Urinary bladder (tissue), 4 donors: ENCODE results near the gene RBM44. TPM values are rescaled to one million over a fixed set of nuclear protein-coding genes. Genes with fewer than 3 reads are reported as not detected.
"Not testable (repeated sequence)": the region's sequence is repeated elsewhere in the genome, so short reads cannot be mapped to it uniquely, and the experiment has no call there.

ENCODE experiments used
- DNase-seq: peaks from one replicate; pipeline ENCODE4 v3.0.0-alpha.2; 2015; ENCODE audit errors: extremely low spot score
- H3K27ac ChIP-seq: one replicate; pipeline ENCODE4 v1.5.1; 2013; ENCODE audit warnings: low read depth, mild to moderate bottlenecking, moderate library complexity
- H3K36me3 ChIP-seq: one replicate; pipeline ENCODE4 v1.6.1; 2013; ENCODE audit warnings: mild to moderate bottlenecking, moderate library complexity; ENCODE audit not compliant: insufficient read depth
- H3K4me1 ChIP-seq: one replicate; pipeline ENCODE4 v1.6.1; 2013; ENCODE audit warnings: mild to moderate bottlenecking, moderate library complexity; ENCODE audit not compliant: insufficient read depth
- H3K4me3 ChIP-seq: one replicate; pipeline ENCODE4 v1.5.1; 2013; ENCODE audit warnings: low read depth, low read length
- WGBS: extraction: QIAGEN DNeasy Blood & Tissue Kit; methylation state at CpG from one replicate; pipeline ENCODE4 v1.1.7; 2013; 5-methylcytosine and 5-hydroxymethylcytosine counted together
- polyA plus RNA-seq: library from polyadenylated mRNA; stranded (reverse); fragments of 200-250 nt; gene quantifications from one replicate; pipeline ENCODE4 v1.2.3, GENCODE V29; 2013
- total RNA-seq: library from RNA; depleted of rRNA; stranded (reverse); fragments of >200 nt; gene quantifications from one replicate; pipeline ENCODE4 v1.2.3, GENCODE V29; 2014
- donor health status: healthy with polysubstance abuse.
- donor health status: healthy.

RBM44 gene
- total and polyA plus RNA-seq, 2 donors: 0.34 to 2.4 TPM

DNA sequence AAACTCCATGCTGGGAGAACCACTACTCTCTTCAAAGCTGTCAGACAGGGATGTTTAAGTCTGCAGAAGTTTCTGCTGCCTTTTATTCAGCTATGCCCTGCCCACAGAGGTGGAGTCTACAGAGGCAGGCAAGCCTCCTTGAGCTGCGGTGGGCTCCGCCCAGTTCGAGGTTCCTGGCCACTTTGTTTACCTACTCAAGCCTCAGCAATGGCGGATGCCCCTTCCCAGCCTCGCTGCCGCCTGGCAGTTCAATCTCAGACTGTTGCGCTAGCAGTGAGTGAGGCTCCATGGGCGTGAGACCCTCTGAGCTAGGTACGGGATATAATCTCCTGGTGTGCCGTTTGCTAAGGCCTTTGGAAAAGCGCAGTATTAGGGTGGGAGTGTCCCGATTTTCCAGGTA, 50.4 kb downstream of the RBM44 start:
- not testable (repeated sequence) for H3K4me1 ChIP-seq, H3K36me3 ChIP-seq, H3K27ac ChIP-seq, H3K4me3 ChIP-seq, DNase-seq
- 95% methylated on average over 12 of the region's 12 CpGs for WGBS

DNA sequence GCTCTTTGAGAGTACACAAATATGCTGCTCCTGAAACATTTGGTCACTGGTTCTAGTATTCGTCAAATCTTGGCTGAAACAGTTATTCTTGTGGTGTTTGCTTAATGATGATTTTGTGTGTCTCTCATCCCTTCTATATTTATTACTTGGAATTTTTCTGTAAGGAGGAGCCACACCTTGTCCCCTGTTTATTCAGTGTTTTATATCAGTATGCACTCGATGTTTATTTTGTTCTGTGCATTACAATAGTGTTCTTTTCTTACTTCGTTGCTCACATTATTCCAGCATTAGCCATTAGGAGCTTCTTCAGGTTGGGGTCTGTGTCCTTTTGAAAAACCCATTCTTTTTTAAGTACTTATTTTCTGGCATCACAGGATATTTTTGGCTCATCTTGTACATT, 55.7 kb downstream of the RBM44 start:
- DNase-seq: no peak
- no peaks in the 10 kb centered on the region for H3K36me3 ChIP-seq
- WGBS: 75% methylated on average over 3 of the region's 3 CpGs
- no peaks in the 10 kb centered on the region for H3K4me1 ChIP-seq
- H3K27ac ChIP-seq: no peak overlapping the region
- no peak overlapping the region for H3K4me3 ChIP-seq

GRCh38 chr2:237857791-237858190, 59.2 kb downstream of the RBM44 start:
- Histone ChIP-seq H3K4me3 (no peak overlapping the region), H3K4me1 (no peaks in the 10 kb centered on the region), H3K27ac (no peak overlapping the region), H3K36me3 (no peaks in the 10 kb centered on the region)
- DNase-seq: no peak
- WGBS: 87% methylated on average over 8 of the region's 8 CpGs

DNA sequence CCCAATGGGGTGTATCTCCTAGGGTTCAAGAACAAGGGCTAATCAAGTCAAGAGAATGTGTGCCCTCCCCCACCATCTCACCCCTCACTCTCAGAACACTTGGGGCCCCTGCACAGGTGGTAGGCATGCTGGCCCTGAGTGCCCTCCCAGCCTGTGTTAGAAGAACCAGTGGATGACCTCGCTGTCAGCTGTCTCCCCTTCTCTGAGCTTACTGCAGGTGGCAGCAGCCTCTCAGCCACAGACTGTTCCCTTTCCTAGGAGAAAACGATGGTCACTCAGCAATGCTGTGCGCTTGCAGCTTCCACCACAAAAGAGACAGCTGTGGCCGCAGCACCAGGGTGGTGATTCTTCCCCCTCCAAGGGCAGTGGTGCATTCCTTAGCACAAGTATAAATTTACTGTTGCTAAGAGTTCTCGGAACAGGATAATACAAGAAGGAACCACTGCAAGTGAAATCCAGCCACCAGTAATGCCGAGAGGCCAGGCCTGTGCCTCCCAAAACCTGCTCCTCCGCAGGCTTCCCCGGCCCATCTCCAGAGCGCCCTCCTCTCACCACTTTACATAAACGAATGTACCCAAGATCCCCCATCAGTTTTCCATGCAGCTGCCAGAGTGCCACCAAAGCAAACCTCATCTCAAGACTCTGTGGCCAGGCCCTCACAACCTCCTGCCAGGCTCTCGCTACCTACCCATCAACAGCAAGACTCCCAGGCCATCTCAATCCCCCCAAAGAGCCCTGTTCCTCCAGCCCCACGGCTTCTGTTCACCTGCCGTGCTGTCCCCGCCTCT, 59.9 kb downstream of the RBM44 start:
- H3K4me1 ChIP-seq: no peaks in the 10 kb centered on the region
- H3K27ac ChIP-seq: no peak overlapping the region
- no peaks in the 10 kb centered on the region for H3K36me3 ChIP-seq
- no peak overlapping the region for H3K4me3 ChIP-seq
- WGBS: 41% methylated on average over 14 of the region's 14 CpGs
- no peak for DNase-seq

- no peak for DNase-seq
- Histone ChIP-seq H3K27ac (no peak overlapping the region), H3K4me3 (peak overlapping the region; percentile 49), H3K36me3 (no peaks in the 10 kb centered on the region), H3K4me1 (no peaks in the 10 kb centered on the region)
- WGBS: 47% methylated on average over 15 of the region's 15 CpGs
These were observed 60.5 kb downstream of the RBM44 start for GRCh38 chr2:237859082-237859433.

- Histone ChIP-seq H3K4me1 (no peaks in the 10 kb centered on the region), H3K27ac (no peak within 1 kb of the TSS), H3K4me3 (peak within 1 kb of the TSS; percentile 49), H3K36me3 (no peaks in the 10 kb centered on the region)
- 2% methylated on average over 79 of the region's 79 CpGs for WGBS
- DNase-seq: no peak
These were observed 61.1 kb downstream of the RBM44 start, which contains the start of gene RAMP1 for GRCh38 chr2:237859533-237860272. RAMP1 (plus strand) TSS chr2:237859623; CDS start chr2:237859676, 53 bp downstream.

GRCh38 chr2:237860273-237860935, 61.8 kb downstream of the RBM44 start:
- Histone ChIP-seq H3K36me3 (no peaks in the 10 kb centered on the region), H3K27ac (no peak overlapping the region), H3K4me3 (peak overlapping the region; percentile 49), H3K4me1 (no peaks in the 10 kb centered on the region)
- DNase-seq: no peak
- 42% methylated on average over 22 of the region's 22 CpGs for WGBS

GRCh38 chr2:237861875-237862527, 63.4 kb downstream of the RBM44 start:
- H3K27ac ChIP-seq: no peak overlapping the region
- no peak for DNase-seq
- H3K4me3 ChIP-seq: no peak overlapping the region
- WGBS: 69% methylated on average over 11 of the region's 11 CpGs
- no peaks in the 10 kb centered on the region for H3K4me1 ChIP-seq
- H3K36me3 ChIP-seq: no peaks in the 10 kb centered on the region

DNA sequence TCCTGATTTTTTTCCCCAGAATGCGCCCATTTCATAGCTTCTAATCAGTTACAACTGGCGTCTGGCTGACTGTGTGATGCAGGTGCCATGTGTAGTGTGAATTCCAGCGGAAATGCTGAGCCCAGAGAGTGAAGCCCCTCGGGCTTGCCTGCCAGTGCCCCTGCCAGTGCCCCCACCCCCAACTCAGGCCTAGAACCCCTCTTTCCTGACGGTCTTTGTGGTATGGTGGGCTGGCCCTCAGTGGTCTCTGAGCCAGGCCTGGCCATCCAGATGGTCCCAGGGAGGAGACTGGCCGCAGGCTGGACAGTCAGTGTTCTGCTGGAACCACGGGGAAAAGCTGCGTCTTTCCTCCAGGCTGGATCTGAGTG, 63.9 kb downstream of the RBM44 start:
- Histone ChIP-seq H3K27ac (no peak overlapping the region), H3K4me1 (no peaks in the 10 kb centered on the region), H3K36me3 (no peaks in the 10 kb centered on the region), H3K4me3 (no peak overlapping the region)
- no peak for DNase-seq
- WGBS: 92% methylated on average over 8 of the region's 8 CpGs

DNA sequence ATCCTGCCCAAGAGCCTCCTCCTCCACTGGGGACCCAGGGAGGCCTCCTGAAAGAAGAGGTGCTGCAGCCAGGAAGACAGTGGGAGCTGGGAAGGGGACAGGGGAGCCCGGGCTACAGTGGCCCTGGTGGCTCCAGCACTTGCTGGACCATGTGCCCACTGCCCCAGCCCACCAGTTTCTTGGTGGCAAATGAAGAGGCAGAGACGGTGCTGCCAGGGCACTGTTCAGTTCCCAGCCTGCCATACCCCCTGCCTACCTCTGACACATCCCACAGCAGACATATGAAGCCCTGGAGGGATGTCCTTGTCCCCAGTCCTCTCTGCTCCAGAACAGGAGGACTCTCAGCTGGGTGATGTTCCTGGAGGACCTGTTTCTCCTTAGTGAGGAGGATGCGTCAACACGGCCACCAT, 64.5 kb downstream of the RBM44 start:
- no peaks in the 10 kb centered on the region for H3K36me3 ChIP-seq
- H3K4me3 ChIP-seq: no peak overlapping the region
- DNase-seq: no peak
- no peaks in the 10 kb centered on the region for H3K4me1 ChIP-seq
- 79% methylated on average over 4 of the region's 4 CpGs for WGBS
- H3K27ac ChIP-seq: no peak overlapping the region

DNA sequence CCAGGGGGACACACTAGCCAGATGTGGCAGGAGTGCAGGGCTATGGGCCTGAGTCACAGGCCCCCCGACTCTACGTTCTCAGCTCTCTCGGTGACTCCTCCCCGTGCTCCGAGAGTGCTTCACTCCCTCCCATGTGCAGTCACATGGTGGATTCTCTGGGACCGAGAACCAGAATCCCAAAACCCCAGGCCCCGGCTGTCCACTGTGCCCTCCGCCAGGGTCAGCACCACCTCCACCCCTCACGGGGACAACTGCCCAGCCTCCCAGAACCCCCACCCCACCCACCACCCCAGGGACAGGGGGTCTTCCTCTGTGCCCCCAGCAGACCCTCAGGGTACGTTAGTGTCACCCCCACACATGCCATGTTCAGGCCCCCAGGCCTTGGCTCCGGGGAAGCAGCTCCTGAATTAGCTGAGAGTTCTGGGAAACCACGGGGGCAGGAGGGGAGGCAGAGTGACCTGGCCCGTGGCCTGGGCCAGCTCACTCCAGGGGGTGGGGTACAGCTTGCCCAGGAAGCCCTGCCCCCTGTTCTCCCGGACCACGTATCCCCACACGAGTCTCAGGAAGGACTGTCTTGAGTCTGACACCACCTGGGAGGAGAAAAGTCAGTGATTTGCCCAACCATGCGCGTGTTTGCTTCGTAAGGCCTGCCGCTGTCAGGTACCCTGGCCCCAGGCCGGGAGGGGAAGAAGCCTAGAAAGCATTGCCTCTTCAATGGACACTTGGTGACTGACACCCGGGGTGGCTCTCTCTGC, 65.3 kb downstream of the RBM44 start:
- DNase-seq: no peak
- H3K36me3 ChIP-seq: no peaks in the 10 kb centered on the region
- H3K4me3 ChIP-seq: no peak overlapping the region
- WGBS: 61% methylated on average over 22 of the region's 22 CpGs
- no peak overlapping the region for H3K27ac ChIP-seq
- H3K4me1 ChIP-seq: no peaks in the 10 kb centered on the region

DNA sequence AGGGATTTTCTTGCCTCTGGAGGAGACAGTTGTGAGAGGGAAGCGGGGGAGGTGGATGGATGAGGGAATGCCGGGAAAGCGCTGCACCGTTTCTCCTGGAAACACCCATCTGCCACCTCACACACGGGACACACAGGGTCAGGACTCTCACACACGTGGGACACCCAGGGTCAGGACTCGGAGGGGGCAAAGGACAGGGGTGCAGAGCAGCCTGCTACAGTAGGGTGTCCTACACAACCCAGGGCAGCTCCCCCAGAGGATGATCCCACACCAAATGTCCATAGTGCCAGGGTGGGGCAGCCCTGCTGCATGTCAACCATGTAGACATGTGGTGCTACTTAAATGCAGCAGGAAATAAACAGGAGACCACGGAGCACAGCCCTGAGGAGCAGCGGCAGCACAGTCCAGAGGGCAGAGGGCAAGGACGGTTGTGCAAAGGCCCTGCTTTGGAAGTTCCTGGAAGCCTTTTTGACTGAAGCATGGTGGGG, 65.9 kb downstream of the RBM44 start:
- no peak overlapping the region for H3K27ac ChIP-seq
- H3K4me3 ChIP-seq: no peak overlapping the region
- WGBS: 69% methylated on average over 10 of the region's 10 CpGs
- H3K36me3 ChIP-seq: no peaks in the 10 kb centered on the region
- DNase-seq: no peak
- H3K4me1 ChIP-seq: no peaks in the 10 kb centered on the region
